Kidney epithelial cell (primary cell): ENCODE data around the gene CCDC88C. TPM values are rescaled to one million over a fixed set of nuclear protein-coding genes. Genes with fewer than 3 reads are reported as not detected.

ENCODE experiments used
- DNase-seq: peaks from one replicate; pipeline ENCODE4 v3.0.0-alpha.2; 2010; ENCODE audit warnings: low read depth
- H3K27me3 ChIP-seq: 2 replicates; pipeline ENCODE4 v1.6.0; 2011; ENCODE audit warnings: low read length; ENCODE audit not compliant: control insufficient read depth, insufficient read depth
- H3K36me3 ChIP-seq: 2 replicates; pipeline ENCODE4 v1.5.1; 2011; ENCODE audit warnings: low read length; ENCODE audit not compliant: control insufficient read depth, insufficient read depth
- H3K4me3 ChIP-seq: 2 replicates; pipeline ENCODE4 v1.5.1; 2011; ENCODE audit warnings: low read depth, mild to moderate bottlenecking, control low read depth, low read length
- total RNA-seq: library from RNA; depleted of rRNA; stranded (reverse); fragments of >200 nt; gene quantifications from 2 replicates; pipeline ENCODE4 v1.2.3, GENCODE V29; 2015
- TF ChIP-seq, protein P1 (sequence below): IDR thresholded peaks from 2 replicates; pipeline ENCODE4 v1.5.1; 2011; ENCODE audit warnings: mild to moderate bottlenecking, moderate library complexity, low read length, control low read depth, inconsistent platforms; ENCODE audit not compliant: insufficient read depth, poor library complexity, severe bottlenecking

CCDC88C gene
- total RNA-seq, 1 donor from 2014 or later = 22.4 TPM

DNA sequence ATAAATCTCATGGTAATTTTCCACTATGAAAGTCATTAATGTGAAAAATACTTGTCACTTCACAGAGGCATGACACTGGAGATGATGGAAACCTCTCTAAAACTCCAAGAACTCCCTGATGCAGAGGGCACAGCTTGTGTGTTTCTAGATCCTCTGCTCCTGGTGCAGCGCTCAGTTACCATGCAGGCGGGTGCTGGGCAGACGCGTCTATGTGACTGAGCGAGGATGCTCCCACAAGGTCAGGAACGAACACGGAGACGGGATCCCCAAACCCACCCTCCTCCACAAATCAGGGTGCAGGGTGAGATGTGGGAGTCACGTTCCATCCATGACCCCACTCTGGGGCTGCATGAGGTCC, 81.5 kb downstream of the CCDC88C start:
- TF ChIP-seq, protein P1, sequence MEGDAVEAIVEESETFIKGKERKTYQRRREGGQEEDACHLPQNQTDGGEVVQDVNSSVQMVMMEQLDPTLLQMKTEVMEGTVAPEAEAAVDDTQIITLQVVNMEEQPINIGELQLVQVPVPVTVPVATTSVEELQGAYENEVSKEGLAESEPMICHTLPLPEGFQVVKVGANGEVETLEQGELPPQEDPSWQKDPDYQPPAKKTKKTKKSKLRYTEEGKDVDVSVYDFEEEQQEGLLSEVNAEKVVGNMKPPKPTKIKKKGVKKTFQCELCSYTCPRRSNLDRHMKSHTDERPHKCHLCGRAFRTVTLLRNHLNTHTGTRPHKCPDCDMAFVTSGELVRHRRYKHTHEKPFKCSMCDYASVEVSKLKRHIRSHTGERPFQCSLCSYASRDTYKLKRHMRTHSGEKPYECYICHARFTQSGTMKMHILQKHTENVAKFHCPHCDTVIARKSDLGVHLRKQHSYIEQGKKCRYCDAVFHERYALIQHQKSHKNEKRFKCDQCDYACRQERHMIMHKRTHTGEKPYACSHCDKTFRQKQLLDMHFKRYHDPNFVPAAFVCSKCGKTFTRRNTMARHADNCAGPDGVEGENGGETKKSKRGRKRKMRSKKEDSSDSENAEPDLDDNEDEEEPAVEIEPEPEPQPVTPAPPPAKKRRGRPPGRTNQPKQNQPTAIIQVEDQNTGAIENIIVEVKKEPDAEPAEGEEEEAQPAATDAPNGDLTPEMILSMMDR = no peak
- H3K27me3 ChIP-seq = no peaks in the 10 kb centered on the region
- H3K4me3 ChIP-seq = no peak overlapping the region
- DNase-seq = no peak
- no peaks in the 10 kb centered on the region for H3K36me3 ChIP-seq

DNA sequence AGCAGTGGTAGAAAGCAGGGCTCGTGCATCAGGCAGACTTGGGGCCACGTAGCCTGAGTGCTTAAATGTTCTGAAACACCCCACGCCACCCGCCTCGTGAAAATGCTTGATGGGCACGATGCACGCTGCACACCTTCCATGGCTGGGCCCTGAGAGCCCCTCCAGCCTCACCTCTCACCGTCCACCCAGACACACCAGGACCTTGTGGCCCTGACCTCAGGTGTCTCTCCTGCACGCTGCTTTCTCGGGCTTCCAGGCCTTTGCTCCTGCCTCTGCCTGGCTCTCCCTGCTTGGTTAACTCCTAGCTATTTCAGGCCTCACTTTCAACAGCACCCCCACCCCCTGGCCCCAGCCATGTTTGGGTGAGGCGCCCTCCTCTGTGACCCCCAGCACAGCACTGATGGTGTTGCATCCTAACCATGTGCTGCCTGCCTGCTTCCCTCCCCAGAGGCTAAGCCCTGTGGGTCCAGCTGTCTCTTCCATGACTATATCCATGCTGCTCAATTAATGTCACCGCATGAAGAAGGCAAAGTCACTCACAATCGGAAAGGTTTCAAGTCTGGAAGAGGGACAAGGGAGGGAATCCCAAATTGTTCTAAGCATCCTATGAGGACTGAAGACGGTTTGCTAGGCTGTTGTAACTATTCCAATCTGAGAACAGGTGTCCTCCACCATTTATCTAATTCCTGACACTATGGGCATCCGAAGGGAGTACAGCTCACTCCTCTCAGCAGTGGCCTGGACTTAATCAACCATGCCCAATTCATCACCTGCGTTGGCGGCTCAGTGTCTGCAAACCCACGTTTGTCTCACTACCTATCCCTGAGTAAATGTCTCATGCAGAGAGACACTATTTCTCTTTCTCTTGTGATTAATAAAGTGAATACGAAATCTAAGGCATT, 82.2 kb downstream of the CCDC88C start:
- H3K36me3 ChIP-seq = no peaks in the 10 kb centered on the region
- H3K27me3 ChIP-seq = no peaks in the 10 kb centered on the region
- no peak for DNase-seq
- TF ChIP-seq, protein P1 = no peak
- H3K4me3 ChIP-seq = no peak overlapping the region

DNA sequence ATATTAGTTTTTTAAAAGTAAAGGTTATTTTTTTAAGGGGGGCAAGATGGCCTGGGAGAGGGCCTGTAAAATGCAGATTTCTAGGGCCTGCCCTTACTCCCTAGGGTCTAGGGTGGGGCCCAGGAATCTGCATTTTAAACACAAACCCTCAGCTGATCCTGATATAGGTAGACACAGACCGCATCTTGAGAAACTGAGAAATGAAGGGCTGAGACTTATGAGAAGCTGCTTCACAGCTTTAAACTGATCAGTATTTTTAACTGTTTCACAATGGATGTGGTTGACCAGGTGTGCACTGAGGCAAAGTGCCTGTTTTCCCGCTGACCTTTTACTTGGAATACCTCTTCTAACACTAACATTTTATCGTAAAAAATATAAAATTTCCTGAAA, 84.0 kb downstream of the CCDC88C start:
- DNase-seq = no peak
- no peaks in the 10 kb centered on the region for H3K36me3 ChIP-seq
- H3K27me3 ChIP-seq = no peaks in the 10 kb centered on the region
- no peak overlapping the region for H3K4me3 ChIP-seq
- TF ChIP-seq, protein P1 = no peak

DNA sequence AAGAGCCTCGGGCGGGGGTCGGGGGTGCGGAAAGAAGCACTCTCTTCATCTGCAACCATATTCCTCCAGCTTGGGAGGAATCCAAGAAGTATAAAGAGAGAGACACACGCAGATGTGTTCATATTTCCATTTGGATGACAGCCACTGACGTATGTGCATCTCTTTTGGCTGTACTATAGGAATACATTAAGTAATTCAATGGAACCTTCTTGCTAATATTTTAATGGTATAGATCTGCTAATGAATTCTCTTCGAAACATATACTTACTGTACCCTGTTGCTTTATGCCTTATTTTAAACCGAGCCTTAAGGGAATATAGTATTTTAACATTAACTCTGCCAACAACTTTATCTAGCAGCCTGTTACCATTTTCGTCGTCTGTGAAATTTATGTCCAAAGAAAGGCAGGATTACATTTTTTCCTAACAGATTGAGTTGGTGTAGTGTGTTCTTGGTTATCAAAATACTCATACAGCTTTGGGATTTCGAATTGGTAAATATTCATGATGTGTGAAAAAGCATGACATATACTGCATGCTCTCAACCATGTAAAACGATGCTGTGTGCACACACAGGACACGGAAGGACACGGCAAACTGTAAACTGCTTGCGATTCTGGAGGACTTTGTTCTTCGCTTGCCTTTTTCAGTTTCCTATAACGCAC, 84.5 kb downstream of the CCDC88C start:
- TF ChIP-seq, protein P1 = no peak
- Histone ChIP-seq H3K27me3 (no peaks in the 10 kb centered on the region), H3K4me3 (no peak overlapping the region), H3K36me3 (no peaks in the 10 kb centered on the region)
- DNase-seq = no peak

DNA sequence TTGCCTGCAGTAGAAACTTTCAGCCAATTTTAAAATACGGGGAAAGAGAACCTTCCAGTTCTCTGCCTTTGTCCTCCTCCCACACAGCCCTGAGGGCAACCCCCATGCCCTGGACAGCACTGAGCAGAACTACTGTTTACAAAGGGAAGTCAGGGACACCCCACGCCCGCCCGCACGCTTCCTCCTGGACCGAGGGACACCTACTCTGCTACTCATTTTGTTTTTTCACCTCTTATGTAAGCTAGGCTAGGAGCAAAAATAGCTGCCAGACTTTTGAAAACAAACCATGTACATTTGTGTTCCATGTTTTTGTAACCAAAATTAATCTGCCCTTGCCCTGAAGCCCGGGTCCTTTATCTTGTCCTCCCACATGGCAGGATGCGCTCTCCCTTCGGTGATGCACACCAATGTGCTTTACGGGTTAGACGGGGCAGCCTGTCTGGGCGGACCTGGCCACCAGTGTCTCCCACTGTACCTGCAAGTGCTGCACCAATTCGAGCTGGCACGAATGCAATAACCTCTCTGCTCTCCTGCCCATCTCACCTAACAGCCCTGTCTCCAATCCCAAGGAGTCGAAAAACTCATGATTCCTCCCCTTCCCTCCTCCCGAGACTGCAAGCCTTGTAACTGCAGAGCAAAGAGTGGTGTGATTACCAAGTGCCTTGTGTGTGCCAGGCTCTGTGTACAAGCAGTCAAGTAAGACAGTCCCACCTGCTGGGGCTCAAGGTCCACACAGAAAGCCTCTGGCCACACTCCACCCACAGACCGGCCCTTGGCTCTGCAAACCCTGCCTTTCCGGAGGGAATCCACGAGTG, 85.2 kb downstream of the CCDC88C start:
- TF ChIP-seq, protein P1 = no peak
- Histone ChIP-seq H3K4me3 (no peak overlapping the region), H3K27me3 (no peaks in the 10 kb centered on the region), H3K36me3 (no peaks in the 10 kb centered on the region)
- no peak for DNase-seq
